ENCODE measurements around the gene PSORS1C1.

- TF ChIP-seq CTCF (IDR thresholded peaks at IDR 0.05) (no peak), EP300 (IDR thresholded peaks at IDR 0.05) (no peak), POLR2A (IDR thresholded peaks at IDR 0.05) (no peak)
These were observed 27.7 kb upstream of the PSORS1C1 start for GRCh38 chr6:31086788-31087440.

Measured in ovary (tissue), 3 donors.